ENCODE measurements around the gene TREX2. TPM values are rescaled to one million over a fixed set of nuclear protein-coding genes. Genes with fewer than 3 reads are reported as not detected.

Gene TREX2
- total RNA-seq, 1 donor from 2014 or later = 1.4 TPM

DNA sequence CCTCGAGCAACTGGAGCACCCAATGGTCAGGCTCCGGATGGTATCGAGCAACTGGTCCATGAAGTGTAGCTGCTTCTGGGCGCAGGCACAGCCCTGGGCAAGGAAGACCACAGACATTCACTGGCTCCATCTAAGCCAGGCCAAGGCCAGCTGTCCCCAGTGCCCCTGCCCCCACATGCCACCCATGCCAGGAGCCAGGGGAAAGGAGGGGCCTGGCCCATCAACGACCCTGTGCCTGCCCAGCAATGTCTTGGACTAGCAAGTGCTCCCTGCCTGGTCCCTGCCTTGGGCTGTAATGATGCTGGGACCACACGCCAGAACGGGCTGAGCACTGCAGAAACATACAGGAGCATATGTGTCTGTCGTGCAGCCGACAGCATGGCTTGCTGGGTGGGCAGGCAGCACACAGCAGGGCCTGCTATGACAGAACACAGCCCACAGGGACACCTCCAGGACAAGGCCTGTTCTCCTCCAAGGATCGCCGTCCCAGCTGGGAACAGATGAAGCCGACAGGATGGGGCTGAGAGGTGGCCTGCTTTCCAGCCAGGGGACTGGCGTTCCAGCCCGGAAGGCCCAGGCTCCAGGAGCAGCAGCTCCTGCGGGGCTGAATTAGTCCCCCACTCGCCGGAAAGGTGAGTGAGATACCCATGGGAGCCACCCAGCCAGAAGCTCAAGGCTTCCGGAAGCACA lies 11.4 kb upstream of the TREX2 start:
- DNase-seq (ENCODE audit: extremely low read depth, low read depth, low spot score) = no peak

DNA sequence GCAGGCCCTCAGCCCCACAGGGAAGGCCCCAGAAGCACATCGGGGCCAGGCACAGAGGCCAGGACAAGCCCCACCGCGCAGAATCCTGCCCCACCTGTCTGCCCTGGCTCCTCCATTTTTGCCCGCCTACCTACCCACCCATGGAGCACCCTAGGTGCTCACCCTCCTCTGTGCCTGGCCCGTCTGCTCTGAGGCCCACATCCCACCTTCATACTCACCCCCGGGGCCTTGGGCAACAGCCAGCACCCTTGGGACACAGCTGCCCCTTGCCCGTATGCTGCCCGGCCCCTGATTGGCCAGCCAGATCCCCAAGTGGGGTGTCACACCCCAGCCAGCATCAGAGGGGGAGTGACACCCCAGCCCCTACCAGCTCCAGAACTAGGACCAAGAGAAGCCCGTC lies 10.8 kb upstream of the TREX2 start:
- no peak for DNase-seq (ENCODE audit: extremely low read depth, low read depth, low spot score)

GRCh38 chrX:153456161-153456560 lies 10.3 kb upstream of the TREX2 start:
- DNase-seq (ENCODE audit: extremely low read depth, low read depth, low spot score) = no peak

DNA sequence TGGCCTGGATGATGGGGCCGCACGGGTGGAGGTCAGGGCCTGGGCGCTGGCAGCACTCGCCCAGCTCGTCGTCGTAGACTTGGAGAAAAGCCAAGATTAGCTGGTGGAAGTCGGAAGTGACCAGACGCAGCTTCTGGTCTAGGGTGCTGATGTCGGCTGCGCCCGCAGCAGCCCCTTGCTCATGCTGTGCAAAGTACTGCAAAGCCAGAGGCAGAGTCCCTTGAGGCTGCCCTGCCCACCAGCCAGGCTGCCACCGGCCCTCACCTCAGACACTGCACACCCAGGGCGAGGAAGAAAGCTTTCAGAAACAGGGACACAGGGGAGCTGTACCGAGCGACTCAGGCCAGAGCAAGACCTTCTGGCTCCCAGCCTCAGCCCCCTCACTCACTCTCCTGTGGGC lies 9.7 kb upstream of the TREX2 start:
- no peak for DNase-seq (ENCODE audit: extremely low read depth, low read depth, low spot score)

- DNase-seq (ENCODE audit: extremely low read depth, low read depth, low spot score) = no peak
These were observed 9.2 kb upstream of the TREX2 start for GRCh38 chrX:153454901-153455550.

DNA sequence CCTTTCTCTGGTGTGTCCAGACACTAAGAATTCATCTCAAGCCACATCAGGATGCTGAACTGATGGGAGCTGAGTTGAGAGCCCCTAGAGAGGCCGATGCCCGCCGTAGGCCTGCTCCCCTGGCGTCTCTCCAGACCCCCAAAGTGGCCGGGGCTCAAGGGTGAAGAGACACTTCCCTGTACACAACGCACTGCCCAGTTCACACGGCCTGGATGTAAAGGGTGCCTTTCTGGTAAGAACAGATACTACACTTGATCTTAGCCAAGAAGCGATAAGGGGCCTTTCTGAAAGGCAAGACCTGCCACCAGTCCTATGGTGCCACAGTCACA lies 5.1 kb upstream of the TREX2 start:
- DNase-seq (ENCODE audit: extremely low read depth, low read depth, low spot score) = no peak

DNA sequence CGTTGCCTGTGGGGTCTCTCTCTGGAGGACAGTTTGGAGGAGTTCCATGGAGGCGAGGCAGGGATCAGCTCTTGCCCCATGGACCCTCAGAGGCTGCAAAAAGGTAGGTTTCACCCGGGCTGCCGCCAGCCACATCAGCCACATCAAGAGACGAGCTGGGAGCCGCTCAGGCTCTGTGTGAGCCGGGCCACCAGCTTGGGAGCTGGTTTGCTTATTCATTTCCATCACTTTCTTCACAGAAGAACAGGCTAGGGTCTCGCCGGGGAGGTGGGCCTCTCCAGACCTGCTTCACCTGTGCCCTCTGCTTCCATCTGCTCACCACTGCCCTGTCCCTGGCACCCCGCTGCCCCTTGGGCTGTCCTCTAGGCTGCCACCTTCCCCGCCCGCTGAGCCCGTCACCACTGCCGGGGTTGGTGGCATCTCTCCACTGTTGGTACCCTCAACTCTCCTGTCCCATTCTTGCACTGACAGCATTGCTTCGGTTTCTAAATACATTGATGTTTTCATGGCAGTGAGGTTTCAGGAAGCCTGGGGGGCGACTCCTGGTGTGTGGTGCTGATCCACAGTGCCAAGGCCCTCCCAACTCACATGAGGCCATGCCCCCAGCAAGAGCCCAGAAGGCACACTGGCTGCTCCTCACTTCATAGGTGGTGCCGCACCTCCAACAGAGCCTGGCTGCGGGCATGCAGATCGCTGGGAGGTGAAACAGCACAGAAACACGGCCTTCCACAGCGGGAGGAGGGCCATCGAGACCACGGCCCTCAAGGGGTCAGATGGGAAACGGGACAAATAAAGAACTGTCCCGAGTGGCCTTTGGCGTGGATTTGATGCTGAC lies 4.5 kb upstream of the TREX2 start:
- no peak for DNase-seq (ENCODE audit: extremely low read depth, low read depth, low spot score)

- no peak for DNase-seq (ENCODE audit: extremely low read depth, low read depth, low spot score)
These were observed 3.7 kb upstream of the TREX2 start for GRCh38 chrX:153449368-153450113.

- no peak for DNase-seq (ENCODE audit: extremely low read depth, low read depth, low spot score)
These were observed 2.9 kb upstream of the TREX2 start for GRCh38 chrX:153448556-153449367.

- DNase-seq (ENCODE audit: extremely low read depth, low read depth, low spot score) = no peak
These were observed 1.7 kb upstream of the TREX2 start for GRCh38 chrX:153447581-153447960.

- DNase-seq (ENCODE audit: extremely low read depth, low read depth, low spot score) = no peak
These were observed 1.2 kb upstream of the TREX2 start for GRCh38 chrX:153446950-153447580.

GRCh38 chrX:153446636-153446936 lies 730 bp upstream of the TREX2 start:
- no peak for DNase-seq (ENCODE audit: extremely low read depth, low read depth, low spot score)

- no peak for DNase-seq (ENCODE audit: extremely low read depth, low read depth, low spot score)
These were observed 575 bp downstream of the TREX2 start for GRCh38 chrX:153445106-153445855.

DNA sequence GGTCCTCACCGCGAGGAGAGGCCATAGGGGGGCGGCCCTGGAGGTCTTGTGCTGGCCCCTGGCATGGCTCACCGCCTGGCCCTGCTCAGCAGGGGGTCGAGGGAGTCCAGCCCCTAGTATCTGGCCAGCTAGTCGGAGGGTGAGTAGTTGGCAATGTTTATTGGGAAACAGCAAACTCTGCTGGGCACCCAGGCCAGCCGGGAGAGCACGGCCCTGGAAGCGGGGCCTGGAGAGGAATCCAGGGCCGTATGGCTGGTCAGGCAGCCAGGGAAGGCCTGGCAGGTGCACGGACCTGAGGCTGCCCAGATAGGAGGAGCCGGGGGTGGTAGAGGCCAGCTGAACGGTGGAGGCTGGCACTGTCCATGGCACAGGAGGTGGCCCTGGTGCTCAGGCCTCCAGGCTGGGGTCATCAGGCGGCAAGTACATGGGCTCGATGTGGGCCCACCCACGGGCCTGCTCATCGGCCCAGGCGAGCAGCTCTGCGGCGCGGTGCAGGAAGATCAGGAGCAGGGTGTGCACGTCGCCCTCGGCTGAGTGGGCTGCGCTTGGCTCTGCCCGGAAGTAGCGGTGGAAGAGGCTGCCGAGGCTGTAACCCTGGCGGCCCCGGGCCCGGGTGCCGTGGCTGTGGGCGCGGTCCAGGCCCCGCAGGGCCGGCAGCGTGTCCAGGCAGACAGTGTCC lies 1.4 kb downstream of the TREX2 start:
- no peak for DNase-seq (ENCODE audit: extremely low read depth, low read depth, low spot score)

DNA sequence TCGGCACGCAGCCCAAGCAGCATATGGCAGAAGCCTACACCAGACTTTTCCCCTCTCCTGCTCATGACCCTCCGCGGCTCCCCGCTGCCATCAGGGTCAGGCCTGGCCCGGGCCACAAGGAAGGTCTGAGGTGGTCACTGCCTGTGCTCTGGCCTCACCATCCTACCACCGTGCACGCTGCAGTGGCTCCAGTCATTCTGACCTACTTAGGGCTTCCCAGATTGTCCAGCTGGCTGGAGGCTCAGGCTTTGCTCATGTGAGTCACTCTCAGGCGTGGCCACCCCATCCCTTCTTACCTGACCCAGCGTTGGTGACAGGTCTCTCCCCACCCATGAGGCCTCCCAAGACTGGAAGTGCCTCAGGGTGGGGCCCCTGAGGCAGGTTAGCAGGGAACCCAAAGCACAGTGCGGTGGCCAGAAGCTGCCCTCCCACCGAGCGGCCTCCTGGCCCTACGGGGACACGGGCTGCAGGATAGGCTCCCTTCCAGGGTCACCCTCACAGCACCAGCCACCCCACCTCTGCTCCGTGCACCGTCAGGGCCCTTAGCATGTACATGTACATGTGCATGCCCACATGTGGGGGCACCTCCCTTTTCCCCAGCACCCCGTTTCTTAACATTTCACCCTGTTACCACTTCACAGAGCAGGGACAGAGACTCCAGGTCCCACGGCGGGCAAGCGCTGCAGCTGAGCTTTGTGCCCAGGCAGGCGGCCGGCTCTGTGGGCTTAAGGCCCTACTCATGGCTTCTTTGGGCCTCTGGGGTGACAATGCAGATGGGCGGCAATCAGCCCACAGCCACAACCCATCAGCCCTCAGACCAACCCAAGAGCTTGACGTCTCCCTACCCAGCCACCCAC lies 2.2 kb downstream of the TREX2 start:
- no peak for DNase-seq (ENCODE audit: extremely low read depth, low read depth, low spot score)

DNA sequence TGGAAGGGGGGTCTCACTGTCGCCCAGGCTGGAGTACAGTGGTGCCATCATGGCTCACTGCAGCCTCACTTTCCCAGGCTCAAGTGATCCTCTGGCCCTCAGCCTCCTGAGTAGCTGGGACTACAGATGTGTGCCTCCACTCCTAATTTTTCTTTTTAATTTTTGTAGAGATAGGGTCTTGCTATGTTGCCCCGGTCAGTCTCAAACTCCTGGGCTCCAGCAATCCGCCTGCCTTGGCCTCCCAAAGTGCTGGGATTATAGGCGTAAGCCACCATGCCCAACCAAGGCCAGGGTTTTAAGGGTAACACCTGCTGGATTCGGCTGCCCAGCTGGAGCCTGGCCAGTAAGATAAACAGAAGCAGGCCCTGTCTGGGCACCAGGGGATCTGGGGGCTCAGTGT lies 3.4 kb downstream of the TREX2 start:
- DNase-seq (ENCODE audit: extremely low read depth, low read depth, low spot score) = no peak

- no peak for DNase-seq (ENCODE audit: extremely low read depth, low read depth, low spot score)
These were observed 3.9 kb downstream of the TREX2 start for GRCh38 chrX:153441981-153442380.

- DNase-seq (ENCODE audit: extremely low read depth, low read depth, low spot score) = no peak
These were observed 4.6 kb downstream of the TREX2 start for GRCh38 chrX:153441296-153441695.
